LNCAP (cell line): Measurements from ENCODE around the gene BARX1.

Experiments used
- TF ChIP-seq, protein P1 (sequence below): fragments of 450-650 bp; IDR thresholded peaks from 2 replicates; pipeline ENCODE4 v1.5.1; 2017; ENCODE audit warnings: mild to moderate bottlenecking

The BARX1 gene, protein sequence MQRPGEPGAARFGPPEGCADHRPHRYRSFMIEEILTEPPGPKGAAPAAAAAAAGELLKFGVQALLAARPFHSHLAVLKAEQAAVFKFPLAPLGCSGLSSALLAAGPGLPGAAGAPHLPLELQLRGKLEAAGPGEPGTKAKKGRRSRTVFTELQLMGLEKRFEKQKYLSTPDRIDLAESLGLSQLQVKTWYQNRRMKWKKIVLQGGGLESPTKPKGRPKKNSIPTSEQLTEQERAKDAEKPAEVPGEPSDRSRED

DNA sequence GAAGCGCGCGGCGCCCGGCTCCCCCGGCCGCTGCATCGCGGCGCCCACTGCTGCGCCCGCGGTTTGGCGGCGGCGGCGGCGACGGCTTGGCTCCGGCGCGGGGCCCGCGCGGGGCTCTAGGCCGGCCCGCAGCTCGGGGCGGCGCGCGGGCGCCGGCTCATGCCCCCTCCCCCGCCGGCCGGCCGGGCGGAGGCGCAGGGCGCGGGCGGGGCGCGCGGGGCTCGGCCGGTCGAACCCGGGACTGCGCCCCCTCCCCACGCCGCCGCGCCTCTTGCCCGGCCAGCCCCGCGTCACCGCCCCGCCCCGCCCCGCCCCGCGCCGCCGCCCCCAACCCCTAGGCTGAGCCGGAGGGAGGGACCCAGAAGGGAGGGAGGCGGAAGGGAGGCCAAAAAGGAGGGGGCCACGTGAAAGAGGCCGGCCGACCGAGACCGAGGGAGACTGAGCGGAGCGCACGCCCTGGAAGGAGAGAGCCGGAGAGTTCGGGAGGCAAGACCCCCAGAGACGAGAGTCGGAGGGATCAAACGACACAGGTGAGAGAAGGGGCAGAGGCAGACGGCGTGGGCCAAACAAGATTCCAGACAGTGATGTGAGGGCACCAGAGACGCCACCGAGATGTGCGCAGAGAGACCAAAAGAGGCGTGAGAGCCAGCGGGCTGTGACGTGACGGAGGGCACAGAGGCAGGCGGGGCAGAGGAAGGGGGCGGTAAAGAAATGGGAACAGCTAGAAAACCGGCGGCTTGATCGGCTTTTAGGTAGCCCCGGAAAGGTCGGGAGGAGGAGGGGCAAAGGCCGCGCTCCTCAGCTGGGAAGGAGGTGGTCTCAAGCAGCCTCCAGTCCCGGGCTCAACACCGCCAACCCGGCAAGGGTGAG is at the start of gene BARX1:
Gene BARX1 (minus strand): TSS at position 245 of the 870 bp plus-strand sequence. CDS start 209 bp downstream, at position 36.
- TF ChIP-seq, protein P1, sequence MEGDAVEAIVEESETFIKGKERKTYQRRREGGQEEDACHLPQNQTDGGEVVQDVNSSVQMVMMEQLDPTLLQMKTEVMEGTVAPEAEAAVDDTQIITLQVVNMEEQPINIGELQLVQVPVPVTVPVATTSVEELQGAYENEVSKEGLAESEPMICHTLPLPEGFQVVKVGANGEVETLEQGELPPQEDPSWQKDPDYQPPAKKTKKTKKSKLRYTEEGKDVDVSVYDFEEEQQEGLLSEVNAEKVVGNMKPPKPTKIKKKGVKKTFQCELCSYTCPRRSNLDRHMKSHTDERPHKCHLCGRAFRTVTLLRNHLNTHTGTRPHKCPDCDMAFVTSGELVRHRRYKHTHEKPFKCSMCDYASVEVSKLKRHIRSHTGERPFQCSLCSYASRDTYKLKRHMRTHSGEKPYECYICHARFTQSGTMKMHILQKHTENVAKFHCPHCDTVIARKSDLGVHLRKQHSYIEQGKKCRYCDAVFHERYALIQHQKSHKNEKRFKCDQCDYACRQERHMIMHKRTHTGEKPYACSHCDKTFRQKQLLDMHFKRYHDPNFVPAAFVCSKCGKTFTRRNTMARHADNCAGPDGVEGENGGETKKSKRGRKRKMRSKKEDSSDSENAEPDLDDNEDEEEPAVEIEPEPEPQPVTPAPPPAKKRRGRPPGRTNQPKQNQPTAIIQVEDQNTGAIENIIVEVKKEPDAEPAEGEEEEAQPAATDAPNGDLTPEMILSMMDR, result no peak

DNA sequence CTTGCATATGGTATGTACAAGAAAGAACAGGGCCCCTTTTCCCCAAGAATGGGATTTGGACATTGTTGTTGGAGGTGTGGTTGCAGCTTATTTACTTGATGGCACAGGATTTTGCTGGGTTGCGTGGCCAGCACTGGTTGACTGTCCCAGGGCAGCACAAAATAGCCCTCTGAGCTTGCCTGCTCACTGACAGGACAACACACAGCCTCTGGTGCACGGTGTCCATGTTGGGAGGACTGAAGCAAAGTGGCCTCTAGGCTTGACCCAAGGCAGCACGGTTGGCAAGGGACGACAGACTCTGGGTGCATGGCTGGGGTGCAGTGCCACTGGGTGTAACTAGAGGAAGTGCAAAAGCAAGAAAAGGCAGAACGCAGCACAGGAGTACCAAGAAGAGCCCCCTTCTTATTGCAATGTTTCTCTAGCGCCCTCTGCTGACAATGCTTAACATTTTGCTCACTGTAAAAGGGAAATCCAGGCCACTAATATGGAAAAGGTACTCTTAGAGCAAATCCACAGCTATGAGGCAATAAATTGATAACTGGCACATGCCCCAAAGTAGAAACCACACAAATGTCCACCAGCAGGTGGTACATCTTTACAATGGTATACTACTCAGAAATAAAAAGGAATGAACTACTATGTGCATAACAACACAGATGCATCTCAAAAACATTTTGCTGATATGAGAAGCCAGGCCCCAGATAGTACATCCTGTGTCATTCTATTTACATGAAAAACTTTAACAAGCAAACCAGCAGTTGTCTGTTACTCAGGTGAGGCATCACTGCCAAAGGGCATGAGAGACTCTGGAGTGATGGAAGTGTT is 47.4 kb upstream of the BARX1 start:
- TF ChIP-seq, protein P1, result peak; percentile 86

DNA sequence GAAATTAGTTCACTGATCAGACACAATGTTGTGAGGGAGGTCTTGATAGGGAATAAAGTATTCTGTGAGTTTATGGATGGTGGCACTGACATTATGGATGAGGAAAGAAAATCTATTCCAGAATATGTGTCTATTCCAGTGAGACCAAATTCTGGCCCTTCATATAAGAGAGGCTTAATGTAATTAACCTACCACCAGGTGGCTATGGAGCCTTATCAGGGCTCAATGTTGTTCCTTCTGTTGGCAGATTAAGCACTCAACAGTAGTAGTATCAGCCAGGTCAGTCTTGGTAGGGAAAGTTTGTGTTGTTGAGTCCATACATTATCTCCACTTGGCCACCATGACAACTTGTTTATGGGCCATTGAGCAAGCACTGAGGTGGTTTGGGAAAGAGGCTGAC is 41.7 kb upstream of the BARX1 start:
- TF ChIP-seq, protein P1, result 0 out of 2 replicates have a peak, but pooled peaks have one; percentile 11

DNA sequence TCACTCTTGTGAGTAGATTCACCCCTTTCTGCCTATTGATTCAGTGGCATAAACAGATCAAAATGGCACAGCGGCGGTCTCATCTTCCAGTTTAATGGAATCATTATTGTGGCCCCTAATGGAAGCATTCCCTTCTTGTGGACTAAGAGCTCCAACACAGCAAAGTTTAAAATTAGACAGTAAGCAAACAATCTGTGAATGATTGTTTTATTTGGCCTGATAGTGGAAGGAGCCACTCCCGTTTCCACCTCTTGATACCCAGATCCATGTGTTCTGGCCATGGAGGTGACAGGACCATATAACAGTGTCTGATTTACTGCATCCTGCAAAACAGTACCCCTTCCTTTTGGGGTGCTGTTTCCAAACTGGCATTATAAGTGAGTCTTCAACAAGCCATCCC is 41.2 kb upstream of the BARX1 start:
- TF ChIP-seq, protein P1, result no peak

DNA sequence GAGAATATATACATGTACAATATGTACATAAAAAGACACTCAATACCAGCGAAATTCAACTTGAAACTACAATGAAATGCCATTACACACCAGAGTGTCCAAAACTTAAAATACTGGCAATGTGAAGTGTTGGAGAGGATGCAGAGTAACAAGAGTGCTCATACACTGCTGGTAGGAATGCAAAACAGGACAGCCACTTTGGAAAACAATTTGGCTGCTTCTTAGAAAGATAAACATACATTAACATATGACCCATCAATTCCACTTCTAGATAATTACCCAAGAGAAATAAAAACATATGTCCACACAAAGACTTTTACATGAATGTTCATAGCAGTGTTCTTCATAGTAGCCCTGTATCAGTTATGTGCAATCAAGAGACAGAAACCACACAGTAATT is 39.4 kb upstream of the BARX1 start:
- TF ChIP-seq, protein P1, result no peak

DNA sequence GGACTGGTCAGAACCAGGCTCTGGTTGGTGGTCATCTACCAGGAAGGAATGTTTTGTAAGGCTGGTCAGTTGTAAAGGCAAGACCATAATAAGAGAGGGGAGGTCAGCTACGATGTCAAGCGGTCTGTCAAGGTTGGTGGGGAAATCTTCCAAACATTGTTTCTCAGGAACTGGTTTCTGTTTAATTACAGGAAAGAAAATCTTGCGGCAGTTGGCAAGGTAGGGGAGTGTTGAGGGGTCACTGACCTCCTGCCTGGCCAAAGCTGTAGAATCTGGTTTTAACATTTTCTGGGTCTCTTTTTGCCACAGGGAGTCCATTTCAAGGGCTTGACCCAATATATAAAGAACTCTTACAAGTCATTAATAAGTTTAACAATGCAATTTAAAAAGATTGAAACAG is 39.0 kb upstream of the BARX1 start:
- TF ChIP-seq, protein P1, result no peak

DNA sequence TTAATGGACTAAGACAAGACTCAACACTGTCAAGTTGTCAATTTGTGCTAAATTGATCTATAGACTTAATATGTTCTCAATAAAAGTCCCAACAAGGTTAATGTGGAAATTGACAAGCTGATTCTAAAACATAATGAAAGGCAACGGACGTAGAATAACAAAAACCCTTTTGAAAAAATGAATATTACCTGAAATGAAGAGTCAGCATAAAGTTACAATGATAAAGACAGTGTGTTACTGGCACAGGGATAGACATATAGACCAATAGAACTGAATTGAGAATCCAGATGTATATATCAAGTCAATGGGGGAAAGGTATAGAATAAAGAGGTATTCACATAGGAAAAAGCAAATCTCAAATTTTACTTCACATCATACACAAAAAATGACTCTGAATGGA is 37.7 kb upstream of the BARX1 start:
- TF ChIP-seq, protein P1, result no peak
